Gastroesophageal sphincter (tissue), 3 donors: Measurements from ENCODE around the gene ZNF778.
"Not testable (repeated sequence)": the region's sequence is repeated elsewhere in the genome, so short reads cannot be mapped to it uniquely, and the experiment has no call there.

Experiments
- CTCF ChIP-seq, 4 experiments: fragments of 200-600 bp in 2 of 4; fragments of 450-650 bp in 2 of 4; sonication (generic) in 1 of 4; IDR thresholded peaks; one replicate each; pipeline ENCODE4 v1.5.1; 2017 to 2019; ENCODE audit warnings: antibody characterized with exemption in 4 of 4, mild to moderate bottlenecking in 2 of 4, moderate library complexity in 2 of 4
- EP300 ChIP-seq: sonication (generic); formaldehyde crosslinking; IDR thresholded peaks from one replicate; pipeline ENCODE4 v1.6.1; 2017; ENCODE audit warnings: antibody characterized with exemption, mild to moderate bottlenecking
- POLR2AphosphoS5 ChIP-seq: sonication (generic); formaldehyde crosslinking; IDR thresholded peaks from one replicate; pipeline ENCODE4 v1.6.1; 2017; ENCODE audit warnings: antibody characterized with exemption

DNA sequence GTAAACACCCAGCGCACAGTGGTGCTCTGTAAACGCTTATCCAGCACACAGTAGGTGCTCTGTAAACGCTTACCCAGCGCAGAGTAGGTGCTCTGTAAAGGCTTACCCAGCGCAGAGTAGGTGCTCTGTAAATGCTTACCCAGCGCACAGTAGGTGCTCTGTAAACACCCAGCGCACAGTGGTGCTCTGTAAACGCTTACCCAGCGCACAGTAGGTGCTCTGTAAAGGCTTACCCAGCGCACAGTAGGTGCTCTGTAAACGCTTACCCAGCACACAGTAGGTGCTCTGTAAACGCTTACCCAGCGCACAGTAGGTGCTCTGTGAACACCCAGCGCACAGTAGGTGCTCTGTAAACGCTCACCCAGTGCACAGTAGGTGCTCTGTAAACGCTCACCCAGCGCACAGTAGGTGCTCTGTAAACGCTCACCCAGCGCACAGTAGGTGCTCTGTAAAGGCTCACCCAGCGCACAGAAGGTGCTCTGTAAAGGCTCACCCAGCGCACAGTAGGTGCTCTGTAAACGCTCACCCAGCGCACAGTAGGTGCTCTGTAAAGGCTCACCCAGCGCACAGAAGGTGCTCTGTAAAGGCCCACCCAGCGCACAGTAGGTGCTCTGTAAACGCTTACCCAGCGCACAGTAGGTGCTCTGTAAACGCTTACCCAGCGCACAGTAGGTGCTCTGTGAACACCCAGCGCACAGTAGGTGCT lies 31.5 kb upstream of the ZNF778 start:
- TF ChIP-seq CTCF (IDR thresholded peaks at IDR 0.05); EP300; POLR2AphosphoS5: not testable (repeated sequence)
